ENCODE data around the gene LINGO3. TPM values are rescaled to one million over a fixed set of nuclear protein-coding genes. Genes with fewer than 3 reads are reported as not detected.
A peak's percentile ranks its signal among the peaks of the same experiment; 100 is the strongest.

LINGO3 gene
- total RNA-seq, 2 donors from 2014 or later, result 0.58 TPM; not detected in 1

DNA sequence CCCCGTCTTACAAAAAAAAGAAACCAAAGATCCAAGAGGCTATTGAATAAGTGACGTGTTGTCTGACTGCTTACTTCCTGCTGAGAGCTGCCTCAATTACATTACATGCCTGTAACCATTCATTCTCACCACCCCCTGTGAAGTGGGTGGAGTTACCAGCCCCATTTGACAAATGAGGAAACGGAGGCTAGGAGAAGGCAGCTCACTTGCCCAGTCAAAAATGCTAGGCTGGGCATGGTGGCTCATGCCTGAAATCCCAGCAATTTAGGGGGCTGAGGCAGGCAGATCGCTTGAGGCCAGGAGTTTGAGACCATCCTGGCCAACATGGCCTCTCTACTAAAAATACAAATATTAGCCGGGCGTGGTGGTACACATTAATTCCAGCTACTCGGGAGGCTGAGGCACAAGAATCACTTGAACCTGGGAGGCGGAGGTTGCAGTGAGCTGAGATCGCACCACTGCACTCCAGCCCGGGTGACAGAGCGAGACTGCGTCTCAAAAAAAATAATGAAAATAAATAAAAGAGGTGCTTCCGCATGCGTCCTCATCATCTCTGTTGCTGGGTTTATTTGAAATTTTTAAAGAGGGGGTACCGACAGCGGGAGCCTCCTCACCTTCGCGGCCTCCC, 19.9 kb upstream of the LINGO3 start:
- peaks cover 17% of the 10 kb centered on the region for H3K4me1 ChIP-seq
- H3K27me3 ChIP-seq, result no peaks in the 10 kb centered on the region
- peak; percentile 80 for DNase-seq

DNA sequence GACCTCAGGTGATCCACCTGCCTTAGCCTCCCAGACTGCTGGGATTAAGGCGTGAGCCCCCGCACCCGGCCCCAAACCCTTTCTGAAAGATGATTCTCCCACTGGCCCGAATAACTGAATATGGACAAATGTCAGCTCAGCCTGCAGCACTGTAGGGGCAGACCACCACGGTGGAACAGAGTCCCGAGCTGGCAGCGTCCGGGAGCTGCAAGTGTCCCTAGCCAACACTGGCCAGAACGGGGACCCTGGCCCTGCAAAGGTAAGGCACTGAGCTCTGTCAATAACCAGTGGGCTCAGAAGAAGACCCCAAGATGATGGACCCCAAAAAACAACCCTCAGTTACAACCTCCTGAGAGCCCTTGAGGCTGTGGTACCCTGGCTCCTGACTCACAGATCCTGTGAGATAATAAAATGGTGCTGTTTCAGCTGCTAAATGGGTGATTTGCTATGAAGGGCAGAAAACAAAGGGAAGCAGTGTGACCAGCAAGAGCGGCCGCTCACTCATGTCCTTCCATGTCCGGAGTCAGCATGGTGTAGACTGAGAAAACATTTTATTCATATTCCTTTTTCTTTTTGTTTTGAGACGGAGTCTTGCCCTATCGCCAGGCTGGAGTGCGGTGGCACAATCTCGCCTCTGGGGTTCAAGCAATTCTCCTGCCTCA, 18.9 kb upstream of the LINGO3 start:
- peaks cover 10% of the 10 kb centered on the region for H3K4me1 ChIP-seq
- no peak overlapping the region for H3K4me3 ChIP-seq
- intact Hi-C loops (cut with DNase I), result no loop called here
- H3K27ac ChIP-seq, result no peak overlapping the region
- TF ChIP-seq, protein P1, sequence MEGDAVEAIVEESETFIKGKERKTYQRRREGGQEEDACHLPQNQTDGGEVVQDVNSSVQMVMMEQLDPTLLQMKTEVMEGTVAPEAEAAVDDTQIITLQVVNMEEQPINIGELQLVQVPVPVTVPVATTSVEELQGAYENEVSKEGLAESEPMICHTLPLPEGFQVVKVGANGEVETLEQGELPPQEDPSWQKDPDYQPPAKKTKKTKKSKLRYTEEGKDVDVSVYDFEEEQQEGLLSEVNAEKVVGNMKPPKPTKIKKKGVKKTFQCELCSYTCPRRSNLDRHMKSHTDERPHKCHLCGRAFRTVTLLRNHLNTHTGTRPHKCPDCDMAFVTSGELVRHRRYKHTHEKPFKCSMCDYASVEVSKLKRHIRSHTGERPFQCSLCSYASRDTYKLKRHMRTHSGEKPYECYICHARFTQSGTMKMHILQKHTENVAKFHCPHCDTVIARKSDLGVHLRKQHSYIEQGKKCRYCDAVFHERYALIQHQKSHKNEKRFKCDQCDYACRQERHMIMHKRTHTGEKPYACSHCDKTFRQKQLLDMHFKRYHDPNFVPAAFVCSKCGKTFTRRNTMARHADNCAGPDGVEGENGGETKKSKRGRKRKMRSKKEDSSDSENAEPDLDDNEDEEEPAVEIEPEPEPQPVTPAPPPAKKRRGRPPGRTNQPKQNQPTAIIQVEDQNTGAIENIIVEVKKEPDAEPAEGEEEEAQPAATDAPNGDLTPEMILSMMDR (IDR thresholded peaks at IDR 0.05), result no peak
- no peaks in the 10 kb centered on the region for H3K36me3 ChIP-seq
- no peak overlapping the region for H3K9ac ChIP-seq (ENCODE audit: low read depth in 2 of 2, low read length in 2 of 2)
- no peaks in the 10 kb centered on the region for H3K9me3 ChIP-seq
- no peak for DNase-seq
- H3K27me3 ChIP-seq, result no peaks in the 10 kb centered on the region

More for the DNA sequence above, 19.9 kb upstream of the LINGO3 start:
- H3K9me3 ChIP-seq, result no peaks in the 10 kb centered on the region
- peak overlapping the region; percentile 77 to 98 for H3K9ac ChIP-seq (ENCODE audit: low read depth in 2 of 2, low read length in 2 of 2)
- TF ChIP-seq, protein P1 (IDR thresholded peaks at IDR 0.05), result no peak
- intact Hi-C loops (cut with DNase I), result no loop called here
- H3K36me3 ChIP-seq, result no peaks in the 10 kb centered on the region
- peak overlapping the region; percentile 91 for H3K4me3 ChIP-seq
- peak overlapping the region; percentile 92 for H3K27ac ChIP-seq

DNA sequence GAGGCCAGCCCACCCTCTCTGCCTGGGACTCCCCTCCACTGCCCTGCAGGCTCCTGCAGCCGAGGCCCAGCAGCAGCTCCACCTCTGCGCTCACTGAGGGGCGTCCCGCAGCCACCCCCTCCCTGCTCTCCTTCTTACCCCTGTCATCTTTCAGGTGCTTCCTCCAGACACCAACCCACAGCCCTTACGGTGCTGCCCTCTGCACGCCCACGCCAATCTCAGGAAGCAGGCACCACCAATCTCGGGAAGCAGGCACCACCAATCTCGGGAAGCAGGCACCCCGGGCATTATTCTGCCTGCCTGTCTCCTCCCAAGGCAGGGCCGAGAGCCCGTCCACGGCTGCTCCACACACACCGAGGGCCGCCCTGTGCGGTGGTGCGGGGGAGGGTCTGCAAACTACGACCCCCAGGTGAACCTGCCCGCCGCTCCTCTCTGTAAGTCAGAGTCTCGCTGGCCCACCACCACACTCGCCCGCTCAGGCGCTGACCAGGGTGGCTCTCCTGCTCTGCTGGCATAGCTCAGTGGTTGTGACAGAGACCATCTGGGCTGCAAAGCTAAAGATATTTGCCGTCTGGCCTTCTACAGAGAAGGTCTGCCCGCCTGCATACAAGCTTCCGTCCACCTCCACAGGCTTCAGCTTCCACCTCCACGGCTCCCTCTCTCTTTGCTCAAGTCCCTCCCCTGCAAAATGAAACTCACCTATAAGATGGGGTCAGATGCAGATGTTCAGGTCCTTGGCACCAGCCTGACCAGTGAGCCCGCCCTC, 17.5 kb upstream of the LINGO3 start:
- no peak for DNase-seq
- Histone ChIP-seq H3K9ac (ENCODE audit: low read depth in 2 of 2, low read length in 2 of 2) (no peak overlapping the region), H3K4me1 (no peaks in the 10 kb centered on the region), H3K9me3 (no peaks in the 10 kb centered on the region), H3K4me3 (no peak overlapping the region), H3K36me3 (no peaks in the 10 kb centered on the region), H3K27ac (no peak overlapping the region), H3K27me3 (no peaks in the 10 kb centered on the region)
- intact Hi-C loops (cut with DNase I), result no loop called here
- TF ChIP-seq, protein P1 (IDR thresholded peaks at IDR 0.05), result no peak

DNA sequence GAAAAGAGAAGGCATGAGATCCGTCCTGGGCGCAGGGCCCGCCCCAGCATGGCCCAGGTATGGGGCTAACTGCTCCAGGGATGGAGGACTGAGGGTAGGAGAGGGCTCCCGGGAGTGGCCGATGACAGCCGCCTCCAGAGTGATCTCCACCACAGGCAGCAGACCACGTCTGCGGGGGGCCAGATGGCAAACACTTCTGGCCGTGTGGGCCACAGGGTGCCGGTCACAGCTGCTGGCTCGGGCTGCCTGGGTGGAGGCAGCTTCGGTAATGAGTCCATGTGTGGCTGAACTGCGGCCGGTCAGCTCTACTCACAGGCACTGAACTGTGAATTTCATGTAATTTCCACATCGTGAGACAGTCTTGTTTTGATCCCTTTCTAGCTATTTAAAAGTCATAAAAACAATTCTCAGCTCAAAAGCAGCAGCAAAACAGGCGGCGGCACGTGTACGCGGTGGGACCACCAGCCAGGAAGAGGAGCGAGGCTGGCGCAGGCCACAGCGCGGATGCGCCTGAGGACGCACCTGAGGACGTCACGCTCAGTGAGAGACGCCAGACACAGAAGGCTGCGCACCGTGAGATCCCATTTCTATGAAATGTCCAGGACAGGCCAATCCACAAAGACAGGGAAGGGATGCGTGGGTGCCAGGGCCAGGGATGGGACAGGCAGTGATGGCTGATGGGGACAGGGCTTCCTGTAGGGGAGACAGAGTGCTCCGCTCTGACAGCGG, 16.4 kb upstream of the LINGO3 start:
- Histone ChIP-seq H3K4me1 (no peaks in the 10 kb centered on the region), H3K4me3 (no peak overlapping the region), H3K36me3 (no peaks in the 10 kb centered on the region), H3K27me3 (no peaks in the 10 kb centered on the region), H3K9me3 (no peaks in the 10 kb centered on the region), H3K9ac (ENCODE audit: low read depth in 2 of 2, low read length in 2 of 2) (no peak overlapping the region), H3K27ac (no peak overlapping the region)
- intact Hi-C loops (cut with DNase I), result no loop called here
- TF ChIP-seq, protein P1 (IDR thresholded peaks at IDR 0.05), result no peak
- DNase-seq, result no peak

DNA sequence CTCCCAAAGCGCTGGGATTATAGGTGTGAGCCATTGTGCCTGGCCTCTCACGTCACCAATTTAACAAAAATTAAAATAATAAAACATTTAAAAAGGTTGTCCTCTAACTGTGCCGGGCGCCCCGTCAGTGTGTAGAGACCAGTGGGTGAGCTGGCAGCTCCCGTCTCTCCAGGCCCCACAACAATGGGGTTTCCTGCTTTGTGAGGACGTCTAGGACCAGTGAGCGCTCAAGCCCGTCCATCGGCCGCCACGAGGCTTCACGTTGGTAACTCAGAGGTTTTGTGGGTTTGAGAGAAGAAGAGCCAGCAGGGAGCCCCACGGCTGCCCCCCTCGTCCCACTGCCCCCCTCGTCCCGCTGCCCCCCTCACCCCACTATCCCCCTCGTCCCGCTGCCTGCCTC, 15.8 kb upstream of the LINGO3 start:
- Histone ChIP-seq H3K4me1 (no peaks in the 10 kb centered on the region), H3K36me3 (no peaks in the 10 kb centered on the region), H3K4me3 (no peak overlapping the region), H3K27ac (no peak overlapping the region), H3K9me3 (no peaks in the 10 kb centered on the region), H3K27me3 (no peaks in the 10 kb centered on the region), H3K9ac (ENCODE audit: low read depth in 2 of 2, low read length in 2 of 2) (no peak overlapping the region)
- no peak for DNase-seq
- intact Hi-C loops (cut with DNase I), result no loop called here
- TF ChIP-seq, protein P1 (IDR thresholded peaks at IDR 0.05), result no peak

Measured in colonic mucosa (tissue), 4 donors.